HG02798 (cell line): ENCODE measurements around the gene TMX3.
A peak's percentile ranks its signal among the peaks of the same experiment; 100 is the strongest.

ENCODE experiments used
- ATAC-seq: cut with Tn5 transposase; IDR thresholded peaks from one replicate; pipeline ENCODE4 v1.9.1; 2021; ENCODE audit warnings: mild to moderate bottlenecking; ENCODE audit not compliant: unreplicated experiment, poor library complexity

Gene TMX3, protein sequence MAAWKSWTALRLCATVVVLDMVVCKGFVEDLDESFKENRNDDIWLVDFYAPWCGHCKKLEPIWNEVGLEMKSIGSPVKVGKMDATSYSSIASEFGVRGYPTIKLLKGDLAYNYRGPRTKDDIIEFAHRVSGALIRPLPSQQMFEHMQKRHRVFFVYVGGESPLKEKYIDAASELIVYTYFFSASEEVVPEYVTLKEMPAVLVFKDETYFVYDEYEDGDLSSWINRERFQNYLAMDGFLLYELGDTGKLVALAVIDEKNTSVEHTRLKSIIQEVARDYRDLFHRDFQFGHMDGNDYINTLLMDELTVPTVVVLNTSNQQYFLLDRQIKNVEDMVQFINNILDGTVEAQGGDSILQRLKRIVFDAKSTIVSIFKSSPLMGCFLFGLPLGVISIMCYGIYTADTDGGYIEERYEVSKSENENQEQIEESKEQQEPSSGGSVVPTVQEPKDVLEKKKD

DNA sequence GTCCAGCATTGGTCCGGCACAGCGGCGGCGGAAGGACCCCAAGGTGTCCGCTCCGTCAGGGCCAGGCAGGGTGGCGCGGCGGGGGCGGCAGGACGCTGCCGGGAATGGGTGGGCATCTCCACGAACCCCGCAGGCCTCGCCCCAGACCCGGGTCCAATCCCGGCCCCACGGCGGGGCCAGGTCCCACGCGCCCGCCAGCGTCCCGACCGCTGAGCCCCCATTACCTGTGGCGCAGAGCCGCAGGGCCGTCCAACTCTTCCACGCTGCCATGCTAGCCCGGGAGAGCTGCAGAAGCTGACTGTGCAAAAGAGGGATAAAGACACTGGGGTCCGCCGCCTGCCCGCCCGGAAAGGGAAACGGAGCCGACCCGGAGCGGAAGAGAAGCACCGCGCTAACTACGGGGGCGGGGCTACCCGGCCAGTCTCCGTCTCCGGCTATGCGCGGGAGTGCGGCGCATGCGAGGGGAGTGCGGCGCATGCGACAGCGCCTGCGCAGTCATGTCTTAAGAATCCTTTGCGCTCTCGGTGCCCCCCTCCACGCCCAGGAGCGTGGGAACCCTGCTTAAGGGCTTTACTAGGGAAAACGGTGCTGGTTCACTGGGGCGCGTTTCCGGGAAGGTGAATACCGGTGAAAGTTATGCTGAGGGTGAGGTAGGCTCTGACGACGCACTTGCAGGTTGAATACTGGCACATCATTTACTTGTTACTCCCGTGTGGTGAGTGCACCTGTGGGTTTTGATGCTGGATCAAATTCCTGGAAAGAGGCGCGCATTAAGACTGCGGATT lies at the start of gene TMX3:
TSS of gene TMX3 (minus strand) at position 397 of the 785 bp plus-strand sequence. CDS start at position 270, 127 bp downstream.
- peak; percentile 98 for ATAC-seq

DNA sequence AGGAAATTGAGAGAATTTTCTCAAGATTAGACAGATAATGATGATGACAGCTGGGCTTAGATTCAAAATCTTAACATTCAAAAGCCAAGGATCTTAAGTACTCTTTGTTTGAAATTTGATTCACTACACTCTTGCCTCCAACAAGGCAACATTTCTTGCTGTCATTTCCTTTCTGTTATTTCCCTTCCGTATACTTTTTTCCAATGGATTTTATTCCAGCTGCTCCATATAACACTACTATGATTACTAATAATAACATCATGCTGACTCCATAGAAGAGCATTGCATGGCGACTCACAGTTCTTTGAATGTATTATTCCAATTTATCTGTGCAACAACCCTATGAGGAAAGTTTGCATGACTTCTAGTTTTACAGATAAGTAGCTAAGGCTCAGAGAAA lies 49.1 kb upstream of the TMX3 start:
- ATAC-seq = no peak

DNA sequence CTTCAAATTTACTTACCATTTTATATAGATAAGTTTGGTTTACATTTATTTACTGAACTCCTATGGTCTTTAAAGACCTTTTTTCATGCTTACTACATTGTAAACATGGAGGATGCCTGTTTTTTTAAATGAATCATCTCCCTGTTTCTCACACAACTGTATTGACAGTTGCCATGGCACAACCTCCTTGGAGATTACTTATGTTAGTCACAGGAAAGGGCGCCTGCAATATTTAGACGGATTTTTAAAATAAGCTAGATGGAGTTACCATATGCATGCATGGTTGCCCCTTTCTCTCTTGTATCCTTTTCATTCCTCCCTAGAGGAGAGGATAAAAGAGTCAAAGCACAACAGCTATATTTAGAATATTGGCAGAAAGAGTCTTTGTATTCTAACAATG lies 48.2 kb upstream of the TMX3 start:
- no peak for ATAC-seq

DNA sequence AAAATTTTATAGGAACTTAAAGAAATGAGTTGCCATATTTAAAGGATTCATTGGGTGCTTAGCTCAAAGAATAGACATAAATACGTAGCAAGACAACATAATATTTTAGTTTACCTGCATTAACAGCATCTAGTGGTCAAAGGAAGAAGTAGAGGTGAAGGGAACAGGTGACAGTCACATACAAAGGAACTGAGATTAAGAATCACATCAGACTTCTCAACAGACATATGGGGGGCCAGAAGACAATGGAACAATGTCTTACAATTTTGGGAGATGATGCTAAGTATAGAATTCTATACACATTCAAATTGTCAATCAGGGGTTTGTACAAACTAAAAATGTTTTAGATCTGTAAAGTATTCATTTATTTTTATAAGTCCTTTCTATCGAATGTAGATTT lies 44.4 kb upstream of the TMX3 start:
- no peak for ATAC-seq

DNA sequence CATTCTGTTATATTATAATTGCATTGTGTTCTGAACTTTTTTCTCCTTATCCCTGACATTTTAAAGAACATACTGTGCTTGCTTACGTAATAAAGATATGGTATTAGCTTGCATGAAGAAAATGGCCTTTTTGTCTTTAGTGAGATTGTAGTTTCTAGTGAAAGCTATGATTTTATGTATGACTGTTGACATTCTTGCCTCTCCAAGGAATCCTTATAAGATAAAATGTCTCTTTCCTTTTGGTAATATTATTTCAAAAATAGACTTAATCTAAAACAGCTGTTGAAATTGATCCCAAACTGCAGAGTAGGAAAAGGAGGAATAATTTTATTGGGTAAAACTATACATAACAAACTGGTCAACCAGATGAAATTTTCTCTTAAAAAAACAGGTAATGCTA lies 42.2 kb upstream of the TMX3 start:
- ATAC-seq = no peak

DNA sequence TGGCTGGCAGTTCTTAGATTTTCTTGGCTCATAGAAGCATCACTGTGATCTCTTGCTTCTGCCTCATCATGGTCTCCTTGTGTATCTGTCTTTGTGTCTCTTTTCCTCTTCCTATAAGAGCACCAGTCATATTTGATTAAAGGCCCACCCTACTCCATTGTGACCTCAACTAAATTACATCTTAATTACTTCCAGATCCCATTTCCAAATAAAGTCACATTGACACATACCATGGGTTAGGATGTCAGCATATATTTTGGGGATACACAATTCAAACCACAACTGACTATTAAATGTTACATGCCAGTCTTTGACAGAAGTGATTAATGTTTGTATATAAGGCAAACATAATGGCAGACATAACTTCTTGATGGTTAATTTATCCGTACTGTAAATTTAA lies 27.3 kb upstream of the TMX3 start:
- ATAC-seq = no peak

DNA sequence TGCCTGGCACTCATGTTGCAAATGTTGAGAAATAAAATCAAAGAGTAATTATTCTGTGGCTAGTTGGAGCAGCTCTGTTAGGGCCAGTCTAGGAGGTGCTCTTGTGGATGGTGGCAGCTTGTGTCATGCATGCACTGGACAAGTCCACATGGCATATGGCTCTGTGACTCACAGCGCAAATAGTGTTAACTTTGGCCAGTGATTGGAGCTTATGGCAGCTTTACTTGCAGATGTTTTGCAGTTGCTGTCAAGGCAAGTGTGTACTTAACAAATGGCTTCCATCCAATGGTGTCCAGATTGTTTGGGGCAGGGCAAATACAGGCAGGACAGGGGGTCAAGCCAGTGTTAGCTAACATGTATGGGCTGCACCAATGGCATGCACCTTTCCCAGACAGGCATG lies 26.1 kb upstream of the TMX3 start:
- no peak for ATAC-seq

DNA sequence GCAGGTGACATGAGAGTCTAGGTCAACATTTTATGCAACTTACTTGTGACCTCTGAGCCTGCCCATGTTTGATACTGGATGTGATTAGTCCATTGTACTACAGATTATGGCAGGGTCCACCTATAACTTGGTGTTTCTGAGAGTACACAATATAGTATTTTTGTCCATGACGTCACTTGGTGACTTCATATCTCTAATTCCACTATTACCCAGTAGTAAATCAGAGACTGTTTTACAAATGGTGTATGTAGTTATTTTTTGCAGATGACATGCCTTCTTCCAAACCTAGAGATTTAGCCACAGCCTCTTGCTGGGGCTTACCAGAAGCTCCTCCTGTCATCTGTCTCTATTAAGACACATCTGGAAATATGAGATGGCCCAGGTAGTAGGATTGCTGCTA lies 24.6 kb upstream of the TMX3 start:
- no peak for ATAC-seq

DNA sequence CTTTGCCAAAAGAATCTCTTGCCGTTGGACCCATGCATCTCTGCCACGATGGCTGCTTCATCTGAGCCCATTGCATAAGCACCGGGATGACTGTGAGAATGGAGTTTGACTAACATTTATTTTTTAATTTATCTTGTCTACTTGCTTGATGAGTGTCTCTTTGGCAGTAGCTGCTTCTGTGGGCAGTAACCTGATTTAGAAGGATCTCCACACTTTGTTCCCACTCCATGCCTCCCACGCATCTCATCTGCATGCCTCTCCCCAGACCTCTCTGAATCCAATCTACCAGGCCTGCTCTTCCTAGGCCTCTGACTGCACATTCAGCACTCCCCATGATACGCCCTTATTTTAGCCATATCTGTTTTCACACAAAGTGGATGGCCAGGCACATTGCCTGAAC lies 23.7 kb upstream of the TMX3 start:
- ATAC-seq = no peak

DNA sequence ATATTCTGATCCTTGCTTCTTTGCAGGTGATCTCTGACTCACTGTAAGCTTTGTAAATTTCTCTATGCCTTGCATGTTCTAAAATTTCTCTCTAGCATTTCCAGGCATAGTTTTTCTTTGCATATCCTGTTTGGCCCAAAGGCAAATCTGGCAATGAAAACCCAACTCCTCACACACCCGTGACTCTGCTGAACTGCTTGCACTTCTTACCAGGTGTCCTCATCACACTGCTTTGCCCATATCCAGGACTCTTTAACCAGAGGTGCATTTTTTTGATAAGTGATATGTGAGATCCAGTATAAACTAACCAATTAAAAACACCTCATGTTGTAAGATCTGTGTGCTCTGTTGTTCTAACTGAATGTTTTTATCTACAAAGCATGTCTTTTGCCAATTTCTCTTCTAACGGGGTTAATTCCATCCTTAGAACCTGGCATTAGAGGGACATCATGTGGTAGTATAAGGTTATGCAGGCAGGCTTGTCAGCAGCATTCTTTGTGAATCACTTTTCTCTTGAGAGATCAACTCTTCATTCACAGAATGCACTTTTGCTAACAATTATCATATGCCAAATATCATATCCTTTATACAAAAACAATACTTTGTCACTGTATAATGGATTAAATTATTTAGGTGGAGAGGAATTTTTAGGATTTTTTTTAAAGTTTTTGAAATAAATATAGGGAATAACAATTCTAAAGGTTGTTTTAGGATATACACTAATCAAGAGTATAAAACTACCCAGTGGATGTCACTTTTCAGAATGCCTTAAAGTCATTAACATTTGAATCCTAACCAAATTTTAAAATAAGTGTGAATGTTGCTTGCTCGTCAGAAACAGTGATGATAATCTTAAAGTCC lies 20.8 kb upstream of the TMX3 start:
- peak; percentile 82 for ATAC-seq

DNA sequence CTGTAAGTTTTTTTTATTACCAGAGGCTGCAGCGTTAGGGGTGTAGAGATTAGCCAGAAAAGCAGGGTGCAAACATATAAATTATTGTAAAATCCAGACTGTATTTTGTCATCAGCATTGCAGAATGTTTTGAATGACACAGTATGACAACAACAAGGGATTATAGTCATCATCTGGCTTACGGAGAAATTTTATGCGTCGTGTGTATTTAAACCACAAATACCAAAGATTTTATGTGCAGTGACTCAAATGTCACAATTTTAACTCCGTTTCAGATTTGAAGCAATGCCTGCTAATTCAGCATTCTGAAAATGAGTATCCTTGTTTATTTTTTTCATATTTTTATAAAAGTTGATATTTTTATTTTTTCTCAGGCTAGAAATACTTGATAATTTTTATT lies 19.4 kb upstream of the TMX3 start:
- ATAC-seq = no peak

DNA sequence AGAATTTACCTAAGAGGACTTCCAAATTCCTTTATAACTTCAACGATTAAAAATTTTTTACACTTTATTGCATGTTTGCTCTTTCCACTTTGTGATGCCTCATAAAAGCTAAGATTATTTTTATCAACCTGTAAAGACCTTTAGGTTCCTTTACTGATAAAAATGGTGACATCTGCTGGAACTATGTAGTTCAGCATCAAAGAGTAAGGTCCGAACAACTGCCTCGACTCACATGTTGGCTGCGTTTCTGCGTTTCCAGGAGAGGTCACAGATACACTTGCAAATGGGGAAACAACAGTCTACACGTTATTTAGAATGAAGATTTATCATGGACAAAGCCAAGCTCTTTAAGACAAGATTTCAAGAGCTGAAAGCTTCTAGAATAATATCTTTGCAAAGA lies 18.8 kb upstream of the TMX3 start:
- no peak for ATAC-seq

DNA sequence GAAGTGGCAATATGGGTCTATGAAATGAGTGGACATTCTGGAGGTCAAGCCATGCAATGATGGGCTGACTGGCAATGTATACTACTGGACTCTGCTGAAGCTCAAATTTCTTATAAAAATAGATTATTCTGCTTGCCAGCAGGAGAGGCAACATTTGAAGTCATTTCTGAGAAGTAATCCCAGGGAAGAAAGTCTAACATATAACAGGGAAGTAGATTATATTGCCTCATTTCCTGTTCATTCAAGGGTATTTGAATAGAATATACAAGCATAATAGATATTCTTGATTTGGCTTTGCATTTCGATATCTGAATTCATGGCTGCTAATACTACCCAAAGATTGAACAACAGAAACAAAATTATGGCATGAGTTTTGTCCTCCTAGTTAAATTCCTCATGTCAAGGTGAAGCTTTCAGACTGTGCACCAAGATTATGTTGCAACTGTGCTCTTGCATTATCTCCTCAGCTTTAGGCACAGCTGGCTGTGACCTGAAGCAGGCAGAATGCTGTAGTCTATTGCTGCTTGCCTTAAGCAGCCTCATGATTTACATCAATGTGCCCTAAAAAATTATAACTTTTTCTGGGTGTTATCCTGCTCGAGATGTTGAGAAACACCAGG lies 13.3 kb upstream of the TMX3 start:
- no peak for ATAC-seq

DNA sequence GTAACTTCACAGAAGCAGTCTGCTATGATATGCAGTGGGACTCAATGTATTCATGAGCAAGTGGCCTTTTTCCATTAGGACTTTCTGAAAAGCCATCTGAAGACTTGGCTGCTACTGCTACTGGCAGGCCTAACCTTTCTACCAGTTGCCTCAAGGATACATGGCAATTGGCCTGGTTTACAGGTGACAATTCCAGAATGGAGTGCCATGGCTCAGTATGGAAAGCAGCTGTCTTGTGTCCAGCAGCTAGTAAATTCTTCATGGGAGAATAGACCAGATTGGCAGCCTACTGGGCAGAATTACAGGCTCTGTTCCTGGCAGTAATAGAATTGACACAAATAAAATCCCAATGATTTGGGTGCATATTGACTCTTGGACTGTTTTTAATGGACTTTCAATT lies 12.6 kb upstream of the TMX3 start:
- ATAC-seq = no peak

DNA sequence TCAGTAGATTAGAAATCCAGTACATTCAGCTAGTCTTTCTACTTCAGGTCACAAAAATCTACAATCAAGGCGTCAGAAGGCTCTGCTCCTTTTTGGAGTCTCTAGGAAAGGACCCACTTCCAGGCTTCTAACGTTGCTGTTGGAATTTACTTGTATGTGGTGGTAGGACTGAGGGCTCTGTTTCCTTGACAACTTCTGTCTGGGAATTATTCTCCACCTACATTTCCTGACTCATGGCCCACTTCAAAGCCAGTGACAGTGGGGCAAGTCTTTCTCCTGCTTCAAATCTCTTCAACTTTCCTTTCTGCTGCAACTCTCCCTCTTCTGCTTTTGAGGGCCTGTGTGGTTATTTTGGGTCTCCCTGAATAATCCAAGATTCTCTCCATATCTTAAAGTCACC lies 10.4 kb upstream of the TMX3 start:
- ATAC-seq = no peak

DNA sequence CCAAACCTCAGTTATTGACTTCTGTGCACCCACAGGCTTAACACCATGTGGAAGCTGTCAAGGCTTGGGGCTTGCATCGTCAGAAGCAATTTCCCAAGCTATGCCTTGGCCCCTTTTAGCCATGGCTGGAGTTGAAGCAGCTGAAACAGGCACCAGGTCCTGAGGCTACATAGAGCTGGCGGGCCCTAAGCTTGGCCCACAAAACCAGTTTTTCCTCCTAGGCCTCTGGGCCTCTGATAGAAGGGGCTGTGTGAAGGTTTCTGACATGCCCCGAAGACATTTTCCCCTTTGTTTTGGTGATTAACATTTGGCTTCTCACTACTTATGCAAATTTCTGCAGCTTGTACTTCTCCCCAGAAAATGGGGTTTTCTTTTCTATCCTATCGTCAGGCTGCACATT lies 9.1 kb upstream of the TMX3 start:
- ATAC-seq = no peak

DNA sequence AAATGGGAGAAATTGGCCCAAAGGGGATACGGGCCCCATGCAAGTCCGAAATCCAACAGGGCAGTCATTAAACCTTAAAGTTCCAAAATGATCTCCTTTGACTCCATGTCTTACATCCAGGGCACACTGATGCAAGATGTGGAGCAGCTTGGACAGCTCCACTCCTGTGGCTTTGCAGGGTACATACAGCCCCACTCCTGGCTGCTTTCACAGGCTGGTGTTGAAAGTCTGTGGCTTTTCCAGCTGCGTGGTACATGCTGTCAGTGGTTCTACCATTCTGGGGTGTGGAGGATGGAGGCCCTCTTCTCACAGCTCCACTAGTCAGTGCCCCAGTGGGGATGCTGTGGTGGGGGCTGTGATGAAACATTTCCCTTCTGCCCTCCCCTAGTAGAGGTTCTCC lies 8.6 kb upstream of the TMX3 start:
- ATAC-seq = no peak

DNA sequence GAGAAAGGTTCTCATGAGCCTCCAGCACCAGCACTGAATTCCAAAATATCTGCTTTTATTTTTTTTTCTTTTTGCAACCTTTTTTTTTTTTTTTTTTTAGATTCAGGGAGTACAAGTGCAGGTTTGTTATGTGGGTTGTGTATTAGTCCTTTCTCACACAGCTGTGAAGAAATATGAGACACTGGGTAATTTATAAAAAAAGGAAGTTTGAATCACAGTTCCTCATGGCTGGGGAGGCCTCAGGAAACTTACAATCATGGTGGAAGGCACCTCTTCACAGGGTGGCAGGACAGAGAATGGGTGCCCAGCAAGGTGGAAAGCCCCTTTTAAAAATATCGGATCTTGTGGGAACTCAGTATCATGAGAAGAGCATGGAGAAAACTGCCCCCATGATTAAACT lies 7.9 kb upstream of the TMX3 start:
- no peak for ATAC-seq

DNA sequence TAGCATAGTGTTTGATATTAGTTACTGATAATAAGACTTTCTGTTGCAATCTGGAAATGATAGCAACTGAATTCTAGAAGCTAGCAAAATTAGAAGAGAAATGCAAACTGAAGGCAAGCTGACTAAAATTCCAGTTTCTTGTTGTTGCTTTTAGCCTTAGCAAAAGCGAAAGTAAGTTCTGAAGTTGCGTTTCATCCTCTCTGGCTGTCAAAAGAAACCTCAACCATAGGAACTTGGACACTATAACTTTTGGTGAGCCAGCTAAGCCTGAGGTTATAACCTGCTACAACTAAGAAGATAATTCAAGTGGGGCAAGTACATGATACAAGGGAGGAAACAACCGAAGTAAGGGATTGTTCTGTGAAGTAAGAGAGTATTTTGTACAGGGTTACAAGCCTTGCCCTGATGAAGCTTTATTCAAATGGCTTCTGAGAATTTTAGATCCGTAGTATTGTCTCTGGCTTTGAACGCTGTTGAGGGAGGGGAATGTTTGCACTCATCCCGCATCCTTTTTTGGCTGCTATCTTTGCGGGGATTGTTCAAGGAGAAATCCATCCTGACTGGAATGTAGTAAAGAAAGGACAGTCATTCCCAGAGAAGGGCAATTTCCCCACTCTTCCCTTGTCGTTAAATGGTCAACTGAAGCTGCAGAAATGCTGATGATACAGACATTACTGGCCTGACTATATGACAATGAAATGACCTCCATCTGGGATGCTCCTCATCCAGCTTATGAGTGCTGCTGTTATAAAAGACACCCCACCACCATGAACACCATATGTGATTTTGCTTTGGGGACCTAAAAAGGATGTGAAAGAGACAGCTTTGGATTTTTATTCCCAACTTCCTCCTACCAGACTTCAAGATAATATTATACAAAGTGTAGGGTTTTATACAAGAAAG lies 7.0 kb upstream of the TMX3 start:
- peak; percentile 88 for ATAC-seq
